SK-N-MC (cell line): Measurements from ENCODE around the gene LOXHD1.

ENCODE experiments used
- EZH2 ChIP-seq: fragments of 200-600 bp; sonication (generic); IDR thresholded peaks from one replicate; pipeline ENCODE4 v1.6.1; 2017; ENCODE audit warnings: antibody characterized with exemption
- POLR2AphosphoS5 ChIP-seq: IDR thresholded peaks from 2 replicates; pipeline ENCODE4 v1.6.1; 2012; ENCODE audit warnings: mild to moderate bottlenecking, low read depth, low read length, borderline replicate concordance

DNA sequence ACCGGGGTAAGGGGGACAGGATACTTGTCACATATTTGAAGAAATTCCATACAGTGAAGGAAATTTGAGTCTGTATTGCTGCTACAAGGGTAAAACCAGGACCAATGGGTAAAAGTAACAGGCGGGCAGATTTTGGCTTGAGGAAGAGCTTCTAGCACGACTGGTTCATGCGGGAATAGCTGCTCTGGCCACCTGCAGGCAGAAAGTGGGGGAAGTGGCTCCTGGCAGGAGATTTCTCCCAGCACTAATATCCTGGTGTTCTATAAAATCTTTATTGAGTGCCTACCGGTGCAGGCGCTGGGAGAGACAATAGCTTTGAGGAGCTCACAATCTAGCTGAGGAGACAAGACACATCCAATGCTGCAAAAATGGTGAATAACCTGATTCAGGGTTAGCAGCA is 198.5 kb downstream of the LOXHD1 start:
- no peak for TF ChIP-seq POLR2AphosphoS5
- no peak for TF ChIP-seq EZH2
